HL-60/S4 (cell line): Measurements from ENCODE around the gene PPP1R26.
"Not testable (repeated sequence)": the region's sequence is repeated elsewhere in the genome, so short reads cannot be mapped to it uniquely, and the experiment has no call there.

Source experiments
- in situ Hi-C: fragments of 300-500 bp; cut with MboI; formaldehyde crosslinking; loops from 2 replicates; pipeline ENCODE4 v1.14.3; 2022; ENCODE audit warnings: low sequenced_read_pairs

The PPP1R26 gene

GRCh38 chr9:135535631-135536030 is 56.0 kb downstream of the PPP1R26 start:
- in situ Hi-C loops, result not testable (repeated sequence)

- in situ Hi-C loops, result no loop called here
Measured at GRCh38 chr9:135536216-135536615, 56.6 kb downstream of the PPP1R26 start.
